ENCODE measurements around the gene BEX4. TPM values are rescaled to one million over a fixed set of nuclear protein-coding genes. Genes with fewer than 3 reads are reported as not detected.

The BEX4 gene
- total and polyA plus RNA-seq, 12 donors: 24.5 to 150 (median 66.4) TPM

GRCh38 chrX:103250977-103251376 lies 36.1 kb downstream of the BEX4 start:
- intact Hi-C loops (cut with DNase I): no loop called here
- no peaks in the 10 kb centered on the region for H3K36me3 ChIP-seq (replicated peaks in 1 of 2)
- no peaks in the 10 kb centered on the region for H3K9me3 ChIP-seq (replicated peaks in 1 of 3)
- 33 to 56% (median 45%) methylated on average over 4 to 5 of the region's 5 CpGs for WGBS, 4 donors
- no peak overlapping the region for H3K4me3 ChIP-seq
- H3K27me3 ChIP-seq: no peaks in the 10 kb centered on the region
- no peak for DNase-seq
- no peak overlapping the region for H3K27ac ChIP-seq
- H3K4me1 ChIP-seq (replicated peaks in 1 of 2): no peaks in the 10 kb centered on the region
- no peak for TF ChIP-seq CTCF (IDR thresholded peaks at IDR 0.05)
- TF ChIP-seq POLR2A (IDR thresholded peaks at IDR 0.05): no peak

GRCh38 chrX:103253608-103254007 lies 38.7 kb downstream of the BEX4 start:
- peak in 2 of 7 donors; percentile 7 to 50 for DNase-seq
- Histone ChIP-seq H3K27me3 (no peaks in the 10 kb centered on the region), H3K4me3 (peak overlapping the region in 1 of 4 donors; percentile 69), H3K27ac (peak overlapping the region in 4 of 5 donors; percentile 62 to 85 (median 79)), H3K36me3 (replicated peaks in 1 of 2) (no peaks in the 10 kb centered on the region), H3K4me1 (replicated peaks in 1 of 2) (no peaks in the 10 kb centered on the region), H3K9me3 (replicated peaks in 1 of 3) (no peaks in the 10 kb centered on the region)
- TF ChIP-seq POLR2A (IDR thresholded peaks at IDR 0.05) (no peak), CTCF (IDR thresholded peaks at IDR 0.05) (no peak)
- intact Hi-C loops (cut with DNase I): no loop called here
- WGBS, 4 donors: 18 to 45% (median 32%) methylated on average over 8 of the region's 8 CpGs

- 1 to 21% (median 10%) methylated on average over 20 to 22 of the region's 22 CpGs for WGBS, 4 donors
- DNase-seq: peak; percentile 22 to 65 (median 50)
- no peaks in the 10 kb centered on the region for H3K36me3 ChIP-seq (replicated peaks in 1 of 2)
- H3K4me1 ChIP-seq (replicated peaks in 1 of 2): no peaks in the 10 kb centered on the region
- H3K27me3 ChIP-seq: no peaks in the 10 kb centered on the region
- H3K4me3 ChIP-seq: peak overlapping the region; percentile 14 to 69 (median 21)
- no peaks in the 10 kb centered on the region for H3K9me3 ChIP-seq (replicated peaks in 1 of 3)
- intact Hi-C loops (cut with DNase I): no loop called here
- peak overlapping the region; percentile 62 to 85 (median 74) for H3K27ac ChIP-seq
- TF ChIP-seq POLR2A (IDR thresholded peaks at IDR 0.05): no peak
- no peak for TF ChIP-seq CTCF (IDR thresholded peaks at IDR 0.05)
Observed at GRCh38 chrX:103254171-103254824, 39.4 kb downstream of the BEX4 start.

- Histone ChIP-seq H3K36me3 (replicated peaks in 1 of 2) (no peaks in the 10 kb centered on the region), H3K9me3 (replicated peaks in 1 of 3) (no peaks in the 10 kb centered on the region), H3K4me1 (replicated peaks in 1 of 2) (no peaks in the 10 kb centered on the region), H3K27me3 (peaks cover 3% of the 10 kb centered on the region), H3K27ac (peak within 1 kb of the TSS; percentile 62 to 85 (median 74)), H3K4me3 (peak within 1 kb of the TSS; percentile 14 to 69 (median 21))
- peak in 1 of 2 donors; percentile 65 for TF ChIP-seq POLR2A (IDR thresholded peaks at IDR 0.05)
- TF ChIP-seq CTCF (IDR thresholded peaks at IDR 0.05): no peak
- peak; percentile 71 to 90 (median 84) for DNase-seq
- intact Hi-C loops (cut with DNase I): no loop called here
- 0 to 31% (median 14%) methylated on average over 14 to 22 of the region's 22 CpGs for WGBS, 4 donors
Observed at GRCh38 chrX:103254921-103255493, 40.1 kb downstream of the BEX4 start, which contains the start of gene TCEAL8. Gene TCEAL8 (minus strand): TSS chrX:103255155. CDS start chrX:103253979, 1,176 bp downstream.
